GM21786 (cell line): ENCODE measurements around the gene PTPRM.

Experiments
- ATAC-seq: cut with Tn5 transposase; IDR thresholded peaks from one replicate; pipeline ENCODE4 v1.9.1; 2021; ENCODE audit not compliant: unreplicated experiment

PTPRM gene

DNA sequence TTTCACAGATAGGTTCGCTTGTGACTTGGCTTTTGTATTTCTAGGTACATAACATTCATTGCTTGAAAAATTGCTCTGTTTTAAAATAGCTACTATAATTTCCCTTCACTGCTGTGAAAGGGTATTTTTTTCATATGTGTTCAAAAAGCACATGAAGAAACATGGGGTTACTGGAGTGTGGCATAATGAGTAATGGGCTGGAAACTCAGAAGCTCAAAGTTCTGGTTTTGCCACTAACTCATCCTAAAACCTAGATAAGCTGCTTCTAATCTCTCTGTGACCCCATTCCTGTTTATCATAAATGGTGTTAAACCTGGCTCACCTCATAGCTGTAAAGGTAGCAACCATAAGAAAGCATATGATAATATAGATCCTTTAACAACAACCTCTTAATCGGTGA lies 319.3 kb downstream of the PTPRM start:
- ATAC-seq: no peak

- ATAC-seq: no peak
Observed at GRCh38 chr18:7889515-7889914, 322.4 kb downstream of the PTPRM start.

- ATAC-seq: no peak
Observed at GRCh38 chr18:7890075-7890474, 323.0 kb downstream of the PTPRM start.

- no peak for ATAC-seq
Observed at GRCh38 chr18:7892556-7892955, 325.4 kb downstream of the PTPRM start.

DNA sequence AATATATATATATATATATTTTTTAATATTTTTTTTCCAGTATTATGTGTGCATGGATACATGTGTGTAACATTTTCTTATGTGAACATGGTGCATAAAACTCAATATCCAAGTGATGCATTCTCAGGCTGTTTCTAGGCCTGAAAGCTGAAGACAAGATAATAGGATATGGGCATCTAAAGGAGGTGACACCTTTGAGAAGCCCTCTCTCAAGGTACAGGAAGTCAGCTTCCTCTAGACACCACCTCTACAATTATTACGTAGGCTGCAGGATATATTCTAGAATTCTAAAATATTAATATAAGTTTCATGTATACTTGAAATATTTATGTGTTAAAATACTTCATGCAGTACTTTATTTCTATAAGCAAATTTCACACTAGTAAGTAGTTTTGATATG lies 327.5 kb downstream of the PTPRM start:
- no peak for ATAC-seq

GRCh38 chr18:7895346-7895745 lies 328.2 kb downstream of the PTPRM start:
- ATAC-seq: no peak

GRCh38 chr18:7896161-7896560 lies 329.0 kb downstream of the PTPRM start:
- ATAC-seq: no peak

DNA sequence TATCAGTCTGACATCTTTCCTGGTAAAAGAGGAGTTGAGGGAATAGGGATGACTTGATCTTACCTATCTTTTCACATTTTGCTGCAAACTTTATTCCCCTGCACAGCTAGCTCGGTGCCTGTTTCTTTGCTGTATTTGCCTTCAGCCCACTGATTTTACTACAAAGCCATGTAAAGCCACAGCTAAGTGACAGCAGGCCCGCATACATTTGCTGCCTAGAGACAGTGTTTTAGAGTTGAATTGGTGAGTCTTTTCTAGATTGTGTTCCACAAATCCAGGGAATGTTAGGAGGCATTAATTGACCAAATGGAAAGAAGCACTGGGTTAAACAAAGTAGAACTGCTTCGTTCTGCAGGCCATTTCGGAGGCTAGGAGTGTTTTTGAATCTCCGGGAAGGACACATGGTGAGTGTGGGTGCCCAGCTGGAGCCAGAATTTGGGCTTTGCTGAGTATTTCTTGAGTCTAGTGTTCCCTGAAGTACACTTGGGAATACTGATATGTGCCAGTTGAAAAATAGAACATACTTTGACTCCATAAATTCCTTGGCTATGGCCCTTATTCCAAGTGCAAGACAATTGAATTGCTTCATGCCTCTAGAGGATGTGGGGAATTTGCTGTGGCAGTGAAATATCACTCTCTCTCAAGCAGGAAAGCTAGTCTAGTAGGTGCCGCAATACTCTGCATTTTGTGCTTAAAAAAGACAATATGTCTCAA lies 329.8 kb downstream of the PTPRM start:
- ATAC-seq: no peak

GRCh38 chr18:7898181-7898580 lies 331.1 kb downstream of the PTPRM start:
- ATAC-seq: no peak

- no peak for ATAC-seq
Observed at GRCh38 chr18:7899078-7899477, 332.0 kb downstream of the PTPRM start.

DNA sequence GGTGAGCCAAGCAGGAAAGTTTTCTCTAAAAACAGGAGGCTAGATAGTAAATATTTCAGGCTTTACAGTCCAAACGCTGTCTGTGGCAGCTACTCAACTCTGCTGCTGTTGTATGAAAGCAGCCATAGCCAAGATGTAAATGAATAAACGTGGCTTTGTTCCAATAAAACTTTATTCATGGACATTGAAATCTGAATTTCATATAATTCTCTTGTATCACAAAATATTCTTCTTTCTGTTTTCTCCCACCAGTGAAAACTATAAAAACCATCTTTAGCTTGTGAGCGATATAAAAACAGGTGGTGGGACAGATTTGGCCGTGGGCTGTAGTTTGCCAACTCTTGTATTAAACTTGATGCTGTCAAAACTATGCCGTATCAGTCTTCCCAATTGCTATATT lies 333.0 kb downstream of the PTPRM start:
- ATAC-seq: no peak

- ATAC-seq: no peak
Observed at GRCh38 chr18:7901657-7902056, 334.5 kb downstream of the PTPRM start.

- ATAC-seq: no peak
Observed at GRCh38 chr18:7902399-7902839, 335.3 kb downstream of the PTPRM start.

DNA sequence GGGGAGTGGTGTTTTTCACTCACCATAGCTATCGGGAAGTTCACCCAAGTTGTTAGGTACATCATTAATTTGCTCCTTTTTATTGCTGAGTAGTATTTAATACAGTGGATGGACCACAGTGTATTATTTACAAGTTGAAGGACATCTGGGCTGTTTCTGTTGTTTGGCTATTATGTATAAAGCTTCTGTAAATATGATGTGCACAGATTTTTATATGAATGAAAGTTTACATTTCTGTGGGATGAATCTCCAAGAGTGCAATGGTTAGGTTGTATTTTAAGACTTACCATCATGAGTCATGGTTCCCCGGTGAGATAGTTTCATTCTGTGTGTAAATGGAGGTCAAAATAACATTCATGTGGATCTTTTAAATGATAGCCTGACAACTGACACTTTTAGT lies 337.4 kb downstream of the PTPRM start:
- no peak for ATAC-seq

GRCh38 chr18:7908681-7909299 lies 341.7 kb downstream of the PTPRM start:
- ATAC-seq: no peak

DNA sequence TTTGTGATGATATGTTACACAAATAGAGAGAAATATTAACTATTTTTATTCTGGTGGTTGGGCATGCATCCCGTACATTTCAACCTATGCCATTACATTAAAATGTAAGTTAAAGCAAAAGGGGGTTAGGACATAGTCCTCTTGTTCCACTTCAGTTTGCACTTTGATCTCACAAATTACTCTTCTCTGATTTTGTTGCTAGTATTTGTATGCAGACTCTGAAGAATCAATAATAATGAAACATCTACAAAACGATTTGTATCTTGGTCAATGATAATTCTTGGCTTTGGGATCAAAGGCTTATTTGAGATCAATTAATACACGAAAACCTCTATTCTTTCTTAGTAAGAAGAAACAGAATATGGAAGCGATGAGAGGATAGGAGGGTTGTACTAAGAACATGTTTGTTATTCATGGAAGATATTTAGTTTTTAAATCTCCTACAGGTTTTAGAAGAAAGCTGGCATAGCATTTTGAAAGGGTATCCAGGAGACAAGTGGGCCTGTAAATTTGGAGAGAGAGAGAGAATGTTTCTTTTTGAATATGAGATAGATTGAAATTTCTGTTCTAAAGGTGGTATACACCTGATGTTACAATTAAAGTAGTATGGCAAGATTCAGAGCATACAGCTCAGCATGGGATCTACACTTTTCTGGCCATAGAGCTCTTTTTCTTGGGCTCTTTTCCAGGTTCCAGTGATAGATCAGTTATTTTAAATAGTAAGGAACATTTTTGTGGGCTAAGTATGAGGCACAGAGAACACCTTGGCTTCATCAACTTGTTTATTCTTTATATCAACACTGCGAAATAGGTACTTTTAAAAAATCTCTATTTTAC lies 347.9 kb downstream of the PTPRM start:
- ATAC-seq: no peak

GRCh38 chr18:7918701-7919100 lies 351.6 kb downstream of the PTPRM start:
- no peak for ATAC-seq

DNA sequence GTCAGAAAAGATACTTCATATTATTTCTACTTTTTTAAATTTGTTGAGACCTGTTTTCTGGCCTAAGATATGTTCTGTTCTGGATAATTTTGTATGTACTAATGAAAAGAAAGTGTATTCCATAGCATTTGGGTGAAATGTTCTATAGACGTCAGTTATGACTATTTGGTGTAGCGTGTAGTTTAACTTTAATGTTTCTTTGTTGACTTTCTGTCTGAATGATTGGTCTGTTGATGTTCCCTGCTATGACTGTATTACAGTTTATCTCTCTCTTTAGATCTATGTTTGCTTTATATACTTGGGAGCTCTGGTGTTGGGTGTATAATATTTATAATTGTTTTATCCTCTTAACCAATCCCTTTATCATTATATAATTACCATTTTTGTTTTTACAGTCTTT lies 352.4 kb downstream of the PTPRM start:
- ATAC-seq: no peak

- ATAC-seq: no peak
Observed at GRCh38 chr18:7921938-7922587, 354.9 kb downstream of the PTPRM start.

DNA sequence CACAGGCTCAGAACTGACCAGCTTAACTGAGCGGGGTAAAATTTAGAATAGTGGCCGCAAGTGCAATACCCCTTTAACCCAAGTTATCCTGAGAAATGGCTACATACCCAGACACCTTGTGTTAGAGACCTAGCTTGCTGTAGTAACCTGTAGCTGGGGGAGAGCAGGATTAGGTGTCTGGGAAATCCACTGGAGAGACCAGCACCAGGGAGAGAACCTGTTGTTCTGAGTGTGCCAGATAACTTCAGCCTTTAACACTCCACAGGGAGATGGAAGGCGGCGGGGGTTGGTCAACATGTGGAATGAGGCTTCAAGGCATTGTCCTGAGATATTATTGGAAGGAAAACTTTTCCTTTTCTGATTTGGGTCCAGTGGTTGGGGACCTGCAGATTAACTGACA lies 356.0 kb downstream of the PTPRM start:
- no peak for ATAC-seq

DNA sequence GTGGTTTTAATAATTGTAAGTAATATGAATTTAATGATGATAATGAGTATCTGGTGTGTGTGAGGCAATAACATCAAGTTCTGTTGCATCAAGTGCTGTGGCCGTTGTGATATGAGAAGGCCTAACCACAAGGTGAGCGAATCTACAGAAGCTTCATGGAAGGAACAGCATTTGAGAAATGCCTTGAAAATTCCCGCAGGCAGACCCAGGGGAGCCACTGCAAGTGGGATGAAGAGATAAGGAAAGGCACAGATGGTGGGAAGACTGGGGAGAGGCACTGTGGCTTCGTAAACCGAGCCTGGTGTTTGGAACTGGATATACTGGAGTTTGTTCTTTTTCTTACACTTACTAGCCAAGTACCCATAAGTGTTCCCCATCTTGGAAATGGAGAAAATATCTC lies 357.5 kb downstream of the PTPRM start:
- no peak for ATAC-seq
